ENCODE measurements around the gene ERFE. TPM values are rescaled to one million over a fixed set of nuclear protein-coding genes. Genes with fewer than 3 reads are reported as not detected.
A peak's percentile ranks its signal among the peaks of the same experiment; 100 is the strongest.

Gene ERFE, protein sequence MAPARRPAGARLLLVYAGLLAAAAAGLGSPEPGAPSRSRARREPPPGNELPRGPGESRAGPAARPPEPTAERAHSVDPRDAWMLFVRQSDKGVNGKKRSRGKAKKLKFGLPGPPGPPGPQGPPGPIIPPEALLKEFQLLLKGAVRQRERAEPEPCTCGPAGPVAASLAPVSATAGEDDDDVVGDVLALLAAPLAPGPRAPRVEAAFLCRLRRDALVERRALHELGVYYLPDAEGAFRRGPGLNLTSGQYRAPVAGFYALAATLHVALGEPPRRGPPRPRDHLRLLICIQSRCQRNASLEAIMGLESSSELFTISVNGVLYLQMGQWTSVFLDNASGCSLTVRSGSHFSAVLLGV
- polyA plus RNA-seq (2012; rRNA removed) = 1.3 and 1.5 TPM in 2 replicates
- 0.58 and 1.2 TPM in 2 replicates for polyA plus RNA-seq (2012; cell fraction: cytosol; rRNA removed)
- 2.6 TPM in 2 replicates for polyA plus RNA-seq (2012; cell fraction: nucleus; rRNA removed)

DNA sequence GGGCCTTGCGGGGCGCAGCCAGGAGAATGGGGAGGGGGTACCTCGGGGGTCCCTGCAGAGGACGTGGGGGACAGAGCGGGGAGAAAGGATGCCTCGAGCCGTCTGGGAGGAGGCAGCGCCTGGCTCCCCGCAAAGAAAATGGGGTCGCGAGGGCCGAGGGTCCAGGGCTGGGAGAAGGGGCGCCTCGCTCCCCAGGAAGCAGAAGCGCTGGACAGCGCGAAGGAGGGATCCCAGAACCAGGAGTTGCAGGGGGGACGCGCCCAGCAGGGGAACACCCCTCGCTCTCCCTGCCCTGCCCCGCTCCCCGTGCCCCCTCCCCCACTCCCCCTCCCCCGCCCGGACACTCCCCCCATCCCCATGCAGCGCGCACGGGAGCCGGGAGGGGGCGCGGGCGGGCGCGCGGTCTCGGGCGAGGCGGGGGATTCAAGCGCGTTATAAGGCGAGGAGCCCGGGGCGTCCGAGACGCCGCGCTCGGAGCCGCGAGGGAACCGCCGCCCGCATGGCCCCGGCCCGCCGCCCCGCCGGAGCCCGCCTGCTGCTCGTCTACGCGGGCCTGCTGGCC lies at the start of gene ERFE:
TSS of gene ERFE (plus strand) at position 462 of the 562 bp plus-strand sequence. CDS start at position 500, 38 bp downstream.
- Histone ChIP-seq H3K4me3 (ENCODE audit: low read depth in 2 of 2, low read length in 1 of 2) (peak within 1 kb of the TSS; percentile 41 to 49; a peak in 3 of 4 replicates), H3K79me2 (ENCODE audit: insufficient read depth) (no peaks in the 10 kb centered on the region), H3K9me3 (no peaks in the 10 kb centered on the region), H3K9ac (peak within 1 kb of the TSS; percentile 41; the same call in 1 of the 2 replicates), H3K36me3 (replicated peaks in 1 of 2; ENCODE audit: control insufficient read depth in 1 of 2, insufficient read depth in 2 of 2, low read length in 1 of 2) (no peaks in the 10 kb centered on the region), H3K27me3 (ENCODE audit: insufficient read depth) (no peaks in the 10 kb centered on the region), H3K4me2 (peak within 1 kb of the TSS; percentile 67; the same call in 1 of the 2 replicates), H3K27ac (ENCODE audit: low read depth in 2 of 2, low read length in 1 of 2) (no peak within 1 kb of the TSS), H4K20me1 (ENCODE audit: insufficient read depth) (no peaks in the 10 kb centered on the region), H3F3A (replicated peaks; ENCODE audit: insufficient read depth) (no peaks in the 10 kb centered on the region), H2AFZ (ENCODE audit: low read depth) (peak within 1 kb of the TSS; percentile 70; the same call in 1 of the 2 replicates), H3K4me1 (ENCODE audit: control insufficient read depth in 1 of 2, insufficient read depth in 2 of 2, low read depth in 1 of 2, low read length in 1 of 2) (peaks cover 2 to 4% of the 10 kb centered on the region in 2 experiments; a peak in 1 of 4 replicates), H3K9me2 (no peaks in the 10 kb centered on the region)
- 15% methylated on average over 5 of the region's 61 CpGs for WGBS (ENCODE audit: low lambda C conversion rate)
- POLR2A ChIA-PET = no interaction called here
- CTCF ChIA-PET = interaction anchor here (0.6 to 7.1 kb wide), 6 partner anchors 9 to 163 kb away, joined by 3 to 58 read pairs (median 4); no protein-coding TSS in a partner anchor
- peak; percentile 96 for DNase-seq
- no peak for TF ChIP-seq SIN3A (IDR thresholded peaks at IDR 0.05; ENCODE audit: borderline replicate concordance, low read depth, low read length)
- no peak for TF ChIP-seq TAF1 (IDR thresholded peaks at IDR 0.05; ENCODE audit: borderline replicate concordance, low read depth, low read length)
- TF ChIP-seq CHD2 (IDR thresholded peaks at IDR 0.05; ENCODE audit: low read length, partially characterized antibody) = peak; percentile 24
- TF ChIP-seq, protein P1, sequence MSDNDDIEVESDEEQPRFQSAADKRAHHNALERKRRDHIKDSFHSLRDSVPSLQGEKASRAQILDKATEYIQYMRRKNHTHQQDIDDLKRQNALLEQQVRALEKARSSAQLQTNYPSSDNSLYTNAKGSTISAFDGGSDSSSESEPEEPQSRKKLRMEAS (IDR thresholded peaks at IDR 0.05; ENCODE audit: low read depth) = 0 out of 2 replicates have a peak, but pooled peaks have one; percentile 39
- 0 out of 2 replicates have a peak, but pooled peaks have one; percentile 11 for TF ChIP-seq SMC3 (IDR thresholded peaks at IDR 0.05; ENCODE audit: low read depth, low read length)
- no peak for TF ChIP-seq REST (IDR thresholded peaks at IDR 0.05; ENCODE audit: low read depth, low read length)

DNA sequence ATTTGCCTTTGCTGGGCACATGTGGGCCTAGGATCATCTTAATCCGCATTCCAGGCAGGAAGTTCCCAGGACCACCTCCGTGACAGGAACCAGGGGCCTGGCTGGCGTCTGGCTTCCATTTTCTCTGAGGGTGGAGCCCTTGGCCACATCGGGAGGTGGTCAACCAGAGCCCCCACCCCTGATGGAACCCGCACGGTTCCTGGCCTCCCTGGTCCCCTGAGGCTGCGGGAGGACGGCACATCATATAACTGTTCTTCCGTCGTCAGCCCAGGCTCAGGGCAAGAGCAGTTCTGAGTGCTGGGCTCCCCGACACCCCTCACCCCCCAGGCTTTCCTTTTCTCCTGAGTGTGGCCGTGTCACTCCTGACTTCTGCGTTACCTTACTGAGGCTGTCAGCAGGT lies 45.2 kb upstream of the ERFE start:
- Histone ChIP-seq H3K4me3 (ENCODE audit: low read depth in 2 of 2, low read length in 1 of 2) (no peak overlapping the region), H4K20me1 (ENCODE audit: insufficient read depth) (no peaks in the 10 kb centered on the region), H3K9me3 (peaks cover 8% of the 10 kb centered on the region), H3K79me2 (ENCODE audit: insufficient read depth) (no peaks in the 10 kb centered on the region), H3F3A (replicated peaks; ENCODE audit: insufficient read depth) (no peaks in the 10 kb centered on the region), H3K9me2 (no peaks in the 10 kb centered on the region), H3K4me2 (no peak overlapping the region), H3K27me3 (ENCODE audit: insufficient read depth) (no peaks in the 10 kb centered on the region; the same call in 1 of the 2 replicates), H3K4me1 (ENCODE audit: control insufficient read depth in 1 of 2, insufficient read depth in 2 of 2, low read depth in 1 of 2, low read length in 1 of 2) (peaks cover 0 to 14% of the 10 kb centered on the region in 2 experiments; a peak in 1 of 4 replicates), H2AFZ (ENCODE audit: low read depth) (no peak overlapping the region), H3K9ac (no peak overlapping the region), H3K27ac (ENCODE audit: low read depth in 2 of 2, low read length in 1 of 2) (no peak overlapping the region), H3K36me3 (replicated peaks in 1 of 2; ENCODE audit: control insufficient read depth in 1 of 2, insufficient read depth in 2 of 2, low read length in 1 of 2) (no peaks in the 10 kb centered on the region)
- WGBS (ENCODE audit: low lambda C conversion rate) = 59% methylated on average over 6 of the region's 13 CpGs
- CTCF ChIA-PET = interaction anchor here (0.7 to 1.0 kb wide), 2 partner anchors 10 to 15 kb away, joined by 3 read pairs; no protein-coding TSS in a partner anchor
- POLR2A ChIA-PET = no interaction called here
- DNase-seq = no peak
- TF ChIP-seq MXI1 (IDR thresholded peaks at IDR 0.05; ENCODE audit: low read depth, low read length) = no peak
- no peak for TF ChIP-seq USF1 (IDR thresholded peaks at IDR 0.05; ENCODE audit: borderline replicate concordance, low read depth)
- TF ChIP-seq, protein P2, sequence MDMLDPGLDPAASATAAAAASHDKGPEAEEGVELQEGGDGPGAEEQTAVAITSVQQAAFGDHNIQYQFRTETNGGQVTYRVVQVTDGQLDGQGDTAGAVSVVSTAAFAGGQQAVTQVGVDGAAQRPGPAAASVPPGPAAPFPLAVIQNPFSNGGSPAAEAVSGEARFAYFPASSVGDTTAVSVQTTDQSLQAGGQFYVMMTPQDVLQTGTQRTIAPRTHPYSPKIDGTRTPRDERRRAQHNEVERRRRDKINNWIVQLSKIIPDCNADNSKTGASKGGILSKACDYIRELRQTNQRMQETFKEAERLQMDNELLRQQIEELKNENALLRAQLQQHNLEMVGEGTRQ (IDR thresholded peaks at IDR 0.05; ENCODE audit: borderline replicate concordance, low read depth, low read length) = no peak
- TF ChIP-seq, protein P3, sequence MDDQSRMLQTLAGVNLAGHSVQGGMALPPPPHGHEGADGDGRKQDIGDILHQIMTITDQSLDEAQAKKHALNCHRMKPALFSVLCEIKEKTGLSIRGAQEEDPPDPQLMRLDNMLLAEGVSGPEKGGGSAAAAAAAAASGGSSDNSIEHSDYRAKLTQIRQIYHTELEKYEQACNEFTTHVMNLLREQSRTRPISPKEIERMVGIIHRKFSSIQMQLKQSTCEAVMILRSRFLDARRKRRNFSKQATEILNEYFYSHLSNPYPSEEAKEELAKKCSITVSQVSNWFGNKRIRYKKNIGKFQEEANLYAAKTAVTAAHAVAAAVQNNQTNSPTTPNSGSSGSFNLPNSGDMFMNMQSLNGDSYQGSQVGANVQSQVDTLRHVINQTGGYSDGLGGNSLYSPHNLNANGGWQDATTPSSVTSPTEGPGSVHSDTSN (IDR thresholded peaks at IDR 0.05) = no peak
- no peak for TF ChIP-seq POLR2AphosphoS5 (IDR thresholded peaks at IDR 0.05; ENCODE audit: low read depth, low read length)
- TF ChIP-seq CHD2 (IDR thresholded peaks at IDR 0.05; ENCODE audit: low read length, partially characterized antibody) = no peak
- no peak for TF ChIP-seq GATA2 (CRISPR knock-in tag; IDR thresholded peaks at IDR 0.05)
- TF ChIP-seq GABPA (IDR thresholded peaks at IDR 0.05; ENCODE audit: low read depth) = no peak
